Measurements from ENCODE around the gene ASXL2. TPM values are rescaled to one million over a fixed set of nuclear protein-coding genes. Genes with fewer than 3 reads are reported as not detected.
"Not testable (repeated sequence)": the region's sequence is repeated elsewhere in the genome, so short reads cannot be mapped to it uniquely, and the experiment has no call there.

ASXL2 gene
- 7.3 and 11.7 TPM in 2 replicates for total RNA-seq

DNA sequence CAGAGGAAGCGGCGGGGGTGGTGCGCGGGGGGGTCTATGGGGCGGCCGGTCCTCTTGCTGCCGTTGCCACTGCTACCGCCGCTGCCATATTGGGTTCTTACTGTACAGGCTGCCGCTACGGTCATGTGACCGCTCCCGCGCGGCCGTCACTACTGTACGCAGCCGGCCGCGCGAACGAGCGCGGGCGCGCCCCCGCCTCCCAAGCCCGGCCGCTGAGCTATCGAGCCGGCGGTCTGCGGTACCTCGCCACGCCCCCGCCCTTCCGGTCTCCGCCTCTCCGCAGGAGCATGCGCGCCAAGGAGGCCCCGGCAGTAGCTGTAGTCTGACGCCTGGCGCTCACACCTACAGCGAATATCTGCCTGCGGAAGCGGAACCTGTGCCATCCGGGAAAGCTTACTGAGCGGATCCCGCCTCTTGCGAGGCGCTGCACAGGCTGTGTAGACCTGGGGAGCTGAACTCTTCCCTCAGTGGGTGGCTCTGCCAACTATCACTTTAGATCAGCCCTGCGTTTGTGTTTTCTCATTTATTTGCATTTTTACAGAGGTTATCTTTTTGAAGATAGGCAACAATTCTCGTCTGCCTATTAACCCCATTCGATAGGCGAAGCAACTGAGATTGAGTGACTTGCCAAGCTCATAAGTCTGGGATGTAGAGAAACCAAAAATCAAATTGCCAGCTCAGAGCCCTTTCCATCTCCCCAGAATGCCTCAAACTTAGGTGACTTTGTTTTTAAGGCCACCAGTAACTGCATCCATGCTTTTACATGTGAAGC lies at the start of gene ASXL2:
Gene ASXL2 (minus strand): TSS at position 127 of the 772 bp plus-strand sequence. CDS start 265 bp downstream, outside the sequence.
- DNase-seq, result peak; percentile 98

- no peak for DNase-seq
Measured at GRCh38 chr2:25926984-25927756, 48.9 kb upstream of the ASXL2 start.

DNA sequence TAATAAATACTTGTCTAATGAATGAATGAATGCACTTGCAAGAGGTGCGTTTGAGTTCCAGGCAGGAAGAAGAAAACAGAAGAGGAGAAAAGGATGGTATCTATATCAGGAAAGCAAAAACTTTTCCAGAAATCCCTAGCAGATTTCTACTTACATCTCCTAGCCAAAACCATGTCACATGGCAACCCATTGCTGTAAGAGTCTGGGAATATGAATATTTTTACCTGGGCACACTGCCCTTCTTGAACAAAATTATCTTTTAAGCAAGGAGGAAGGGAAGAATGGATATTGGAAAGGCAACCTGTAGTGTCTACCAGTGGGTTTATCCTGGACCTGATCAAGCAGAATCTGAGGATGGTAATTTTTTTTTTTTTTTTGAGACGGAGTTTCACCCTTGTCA lies 44.2 kb upstream of the ASXL2 start:
- DNase-seq, result no peak

DNA sequence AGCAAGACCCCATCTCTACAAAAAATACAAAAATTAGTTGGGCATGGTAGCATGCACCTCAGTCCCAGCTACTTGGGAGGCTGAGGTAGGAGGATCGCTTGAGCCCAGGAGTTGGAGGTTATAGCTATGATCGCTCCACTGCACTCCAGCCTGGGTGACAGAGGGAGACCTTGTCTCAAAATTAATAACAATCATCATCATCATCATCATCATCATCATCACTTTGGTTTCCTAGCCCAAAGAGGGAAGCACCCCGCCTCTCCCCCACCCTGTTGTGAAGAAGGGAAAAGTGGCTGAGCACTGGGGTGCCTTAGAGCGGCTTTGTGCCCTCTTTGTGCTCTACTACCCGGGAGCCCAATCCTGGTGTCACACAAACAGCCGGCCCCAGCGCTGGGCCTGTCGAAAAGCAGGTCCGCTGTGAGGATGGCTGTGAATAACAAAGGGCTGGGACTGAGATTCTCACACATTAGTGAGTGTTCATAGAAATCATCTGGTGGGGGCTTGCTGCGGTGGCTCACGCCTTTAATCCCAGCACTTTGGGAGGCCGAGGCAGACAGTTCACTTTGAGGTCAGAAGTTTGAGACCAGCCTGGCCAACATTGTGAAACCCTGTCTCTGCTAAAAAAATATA lies 42.6 kb upstream of the ASXL2 start:
- no peak for DNase-seq

DNA sequence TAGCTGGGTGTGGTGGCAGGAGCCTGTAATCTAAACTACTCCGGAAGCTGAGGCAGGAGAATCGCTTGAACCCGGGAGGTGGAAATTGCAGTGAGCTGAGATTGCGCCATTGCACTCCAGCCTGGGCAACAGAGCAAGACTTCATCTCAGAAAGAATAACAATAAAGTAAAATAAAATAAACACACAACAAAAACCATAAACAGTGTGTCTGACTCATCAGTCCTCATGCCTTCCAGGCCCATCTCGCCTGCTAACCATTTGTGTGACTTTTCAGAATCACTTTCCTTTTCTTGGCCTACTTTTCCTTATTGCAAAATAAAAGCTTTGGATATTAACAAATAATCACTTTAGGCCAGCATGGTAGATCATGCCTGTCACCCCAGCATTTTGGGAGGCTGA lies 42.0 kb upstream of the ASXL2 start:
- DNase-seq, result no peak

DNA sequence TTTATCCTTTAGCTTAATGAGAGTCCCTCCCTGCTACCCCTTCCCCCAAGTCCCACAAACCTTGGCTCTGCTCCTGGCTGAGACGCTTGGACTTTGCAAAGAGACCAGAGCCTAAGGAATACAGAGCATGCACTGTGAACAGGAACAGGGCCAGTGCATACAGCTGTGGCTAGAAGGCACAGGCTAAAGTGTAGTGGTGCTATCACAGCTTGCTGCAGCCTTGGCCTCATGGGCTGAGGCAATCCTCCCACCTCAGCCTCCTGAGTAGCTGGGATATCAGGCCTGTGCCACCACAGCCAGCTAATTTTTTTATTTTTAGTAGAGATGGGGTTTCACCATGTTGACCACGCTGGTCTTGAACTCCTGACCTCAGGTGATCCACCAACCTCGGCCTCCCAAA lies 39.5 kb upstream of the ASXL2 start:
- DNase-seq, result no peak

- not testable (repeated sequence) for DNase-seq
Measured at GRCh38 chr2:25917411-25917810, 39.1 kb upstream of the ASXL2 start.

- not testable (repeated sequence) for DNase-seq
Measured at GRCh38 chr2:25915944-25916772, 37.9 kb upstream of the ASXL2 start.

GRCh38 chr2:25915411-25915810 lies 37.1 kb upstream of the ASXL2 start:
- DNase-seq, result not testable (repeated sequence)

GRCh38 chr2:25913696-25913973 lies 35.3 kb upstream of the ASXL2 start:
- not testable (repeated sequence) for DNase-seq

GRCh38 chr2:25912851-25913695 lies 34.8 kb upstream of the ASXL2 start:
- DNase-seq, result no peak

DNA sequence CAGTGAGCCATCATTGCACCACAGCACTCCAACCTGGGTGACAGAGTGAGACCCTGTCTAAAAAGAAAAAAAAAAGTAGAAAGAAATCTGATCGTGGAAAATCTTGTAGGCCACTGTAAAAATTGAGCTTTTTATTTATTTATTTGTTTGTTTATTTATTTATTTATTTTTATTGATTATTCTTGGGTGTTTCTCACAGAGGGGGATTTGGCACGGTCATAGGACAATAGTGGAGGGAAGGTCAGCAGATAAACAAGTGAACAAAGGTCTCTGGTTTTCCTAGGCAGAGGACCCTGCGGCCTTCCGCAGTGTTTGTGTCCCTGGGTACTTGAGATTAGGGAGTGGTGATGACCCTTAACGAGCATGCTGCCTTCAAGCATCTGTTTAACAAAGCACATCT lies 31.3 kb upstream of the ASXL2 start:
- not testable (repeated sequence) for DNase-seq

DNA sequence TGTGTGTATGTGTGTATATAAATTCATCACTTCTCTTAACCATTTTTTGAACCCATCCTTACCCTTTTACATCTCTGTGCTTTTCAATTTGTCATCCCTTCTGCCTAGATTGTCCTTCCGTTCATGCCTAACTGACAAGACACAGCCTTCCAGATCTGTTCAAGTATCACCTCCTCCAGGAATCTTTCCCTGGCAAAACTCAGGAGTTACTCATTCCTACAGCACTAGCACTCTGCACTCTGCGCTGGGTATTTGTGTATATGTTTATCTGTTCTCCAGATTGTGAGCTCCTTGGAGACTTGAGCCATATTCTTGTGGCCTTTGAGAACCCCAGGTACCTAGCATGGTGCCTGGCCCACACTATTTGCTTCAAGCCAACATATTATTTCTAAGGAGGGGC lies 26.8 kb upstream of the ASXL2 start:
- DNase-seq, result no peak

- no peak for DNase-seq
Measured at GRCh38 chr2:25903216-25903776, 25.0 kb upstream of the ASXL2 start.

GRCh38 chr2:25899404-25899970 lies 21.2 kb upstream of the ASXL2 start:
- no peak for DNase-seq

DNA sequence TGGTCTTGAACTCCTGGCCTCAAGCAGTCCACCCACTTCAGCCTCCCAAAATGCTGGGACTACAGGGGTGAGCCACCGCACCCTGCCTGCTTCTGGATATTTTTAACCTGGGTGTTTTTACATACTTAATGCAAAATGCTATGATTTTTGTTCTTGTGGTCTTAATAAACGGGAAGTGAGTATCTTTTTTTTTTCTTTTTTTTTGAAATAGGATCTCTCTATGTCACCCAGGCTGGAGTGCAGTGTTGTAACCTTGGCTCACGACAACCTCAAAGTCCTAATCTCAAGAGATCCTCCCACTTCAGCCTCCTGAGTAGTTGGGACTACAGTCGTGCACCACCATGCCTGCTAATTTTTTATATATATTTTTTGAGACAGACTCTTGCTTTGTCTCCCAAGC lies 19.2 kb upstream of the ASXL2 start:
- DNase-seq, result no peak

- DNase-seq, result not testable (repeated sequence)
Measured at GRCh38 chr2:25896308-25896707, 18.0 kb upstream of the ASXL2 start.

DNA sequence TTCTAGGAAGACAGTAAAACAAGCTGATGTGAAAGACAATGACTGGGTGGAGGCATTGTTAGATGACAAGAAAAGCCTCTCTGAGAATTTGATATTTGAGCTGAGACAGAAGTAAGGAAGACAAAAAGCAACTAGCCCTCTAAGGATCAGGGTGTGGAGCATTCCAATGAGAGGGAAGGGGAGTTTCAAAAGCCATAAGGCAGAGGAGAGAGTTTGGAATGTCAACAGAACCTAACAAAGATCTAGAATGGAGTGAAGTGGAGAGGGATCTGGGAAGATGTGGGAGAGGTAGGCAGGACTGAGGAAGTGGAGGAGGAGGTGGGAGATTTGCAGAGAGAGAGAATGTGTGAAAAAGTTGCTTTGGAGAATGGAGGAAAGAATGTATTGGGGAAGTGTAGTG lies 17.3 kb upstream of the ASXL2 start:
- DNase-seq, result no peak

DNA sequence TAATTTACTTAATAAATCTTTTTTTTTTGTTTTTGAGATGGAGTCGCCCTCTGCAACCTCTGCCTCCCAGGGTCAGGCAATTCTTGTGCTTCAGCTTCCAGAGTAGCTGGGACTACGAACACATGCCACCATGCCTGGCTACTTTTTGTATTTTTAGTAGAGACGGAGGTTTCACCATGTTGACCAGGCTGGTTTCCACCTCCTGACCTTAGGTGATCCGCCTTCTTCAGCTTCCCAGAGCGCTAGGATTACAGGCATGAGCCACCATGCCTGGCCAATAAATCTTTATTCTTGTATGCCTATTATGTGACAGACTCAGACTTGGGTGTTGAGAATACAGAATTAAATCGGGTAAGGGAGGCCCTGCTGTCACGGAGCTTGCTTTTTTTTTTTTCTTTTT lies 16.7 kb upstream of the ASXL2 start:
- DNase-seq, result no peak

- peak; percentile 85 for DNase-seq
Measured at GRCh38 chr2:25894135-25894830, 16.0 kb upstream of the ASXL2 start.

DNA sequence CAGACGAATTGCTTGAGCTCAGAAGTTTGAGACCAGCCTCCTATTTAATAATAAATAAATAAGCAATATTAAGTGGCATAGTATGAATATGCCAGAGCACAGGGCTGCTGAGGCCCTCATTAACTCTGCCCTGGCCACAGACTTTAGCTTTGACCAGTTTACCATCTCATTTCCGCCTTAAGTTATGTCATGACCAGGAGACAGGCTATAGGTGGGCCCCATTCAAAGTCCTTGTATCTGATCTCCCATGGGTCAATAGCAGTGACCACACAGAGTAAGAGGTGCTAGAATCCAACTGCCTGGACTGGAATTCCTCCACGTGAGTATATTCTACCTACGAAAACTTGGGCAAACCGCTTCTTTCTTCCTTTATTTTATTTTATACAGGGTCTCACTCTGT lies 13.4 kb upstream of the ASXL2 start:
- DNase-seq, result no peak
